NCI-H2029 treated with DMSO at 0.1 percent for 48 hours (cell line): ENCODE measurements around the gene GABRG3.
A peak's percentile ranks its signal among the peaks of the same experiment; 100 is the strongest.

ENCODE experiments used
- DNase-seq: peaks from one replicate; lab custom pipeline; 2025; lab: John Stamatoyannopoulos, UW

The GABRG3 gene

GRCh38 chr15:27249046-27249759 lies 278.2 kb downstream of the GABRG3 start:
- DNase-seq: no peak

- no peak for DNase-seq
Measured at GRCh38 chr15:27249760-27250109, 278.8 kb downstream of the GABRG3 start.

- DNase-seq: peak; percentile 66
Measured at GRCh38 chr15:27250223-27250622, 279.2 kb downstream of the GABRG3 start.

- no peak for DNase-seq
Measured at GRCh38 chr15:27254055-27254454, 283.1 kb downstream of the GABRG3 start.

- DNase-seq: no peak
Measured at GRCh38 chr15:27254801-27255200, 283.8 kb downstream of the GABRG3 start.

- DNase-seq: no peak
Measured at GRCh38 chr15:27256446-27256845, 285.5 kb downstream of the GABRG3 start.

- no peak for DNase-seq
Measured at GRCh38 chr15:27258287-27258686, 287.3 kb downstream of the GABRG3 start.

- DNase-seq: peak; percentile 51
Measured at GRCh38 chr15:27260523-27260922, 289.5 kb downstream of the GABRG3 start.

GRCh38 chr15:27268923-27269322 lies 297.9 kb downstream of the GABRG3 start:
- DNase-seq: no peak

GRCh38 chr15:27271258-27271657 lies 300.3 kb downstream of the GABRG3 start:
- peak; percentile 49 for DNase-seq

- no peak for DNase-seq
Measured at GRCh38 chr15:27272427-27272826, 301.4 kb downstream of the GABRG3 start.

- no peak for DNase-seq
Measured at GRCh38 chr15:27273506-27273905, 302.5 kb downstream of the GABRG3 start.

GRCh38 chr15:27278761-27279160 lies 307.8 kb downstream of the GABRG3 start:
- DNase-seq: no peak

GRCh38 chr15:27292641-27293040 lies 321.7 kb downstream of the GABRG3 start:
- no peak for DNase-seq

GRCh38 chr15:27293607-27294006 lies 322.6 kb downstream of the GABRG3 start:
- no peak for DNase-seq

- DNase-seq: no peak
Measured at GRCh38 chr15:27317736-27318135, 346.8 kb downstream of the GABRG3 start.

GRCh38 chr15:27323801-27324200 lies 352.8 kb downstream of the GABRG3 start:
- no peak for DNase-seq

- DNase-seq: no peak
Measured at GRCh38 chr15:27324886-27325615, 354.1 kb downstream of the GABRG3 start.

- DNase-seq: no peak
Measured at GRCh38 chr15:27327467-27328025, 356.6 kb downstream of the GABRG3 start.

GRCh38 chr15:27328186-27328585 lies 357.2 kb downstream of the GABRG3 start:
- no peak for DNase-seq

GRCh38 chr15:27328608-27329007 lies 357.6 kb downstream of the GABRG3 start:
- DNase-seq: no peak

- DNase-seq: no peak
Measured at GRCh38 chr15:27330326-27330725, 359.3 kb downstream of the GABRG3 start.

GRCh38 chr15:27336676-27337075 lies 365.7 kb downstream of the GABRG3 start:
- no peak for DNase-seq
